Measurements from ENCODE around the gene GRM8.

GRM8 gene

GRCh38 chr7:127114742-127115265, 137.9 kb downstream of the GRM8 start:
- no peak overlapping the region for H3K27ac ChIP-seq
- TF ChIP-seq CTCF (conservative IDR thresholded peaks at IDR 0.05), result no peak
- TF ChIP-seq ZFX (IDR thresholded peaks at IDR 0.05), result no peak

DNA sequence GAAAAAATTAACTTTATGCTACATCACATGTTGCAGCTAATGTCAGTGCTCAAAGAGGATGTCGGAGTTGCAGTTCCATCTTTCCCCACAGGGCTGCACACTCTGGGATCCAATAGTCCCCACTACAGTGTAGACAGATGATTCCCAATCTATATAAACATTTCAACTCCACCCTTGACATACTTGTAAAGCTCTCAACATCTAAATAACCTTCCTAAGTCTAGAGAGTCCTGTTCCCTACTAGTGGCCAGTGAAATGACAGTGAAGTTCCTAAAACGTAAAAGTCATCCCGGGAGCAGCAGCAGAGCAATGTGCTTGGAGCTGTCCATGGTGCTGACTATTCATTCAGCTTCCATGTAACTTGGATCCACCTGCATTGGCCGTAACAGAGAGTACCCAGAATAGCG, 145.1 kb downstream of the GRM8 start:
- H3K27ac ChIP-seq, result no peak overlapping the region
- TF ChIP-seq ZFX (IDR thresholded peaks at IDR 0.05) (no peak), CTCF (conservative IDR thresholded peaks at IDR 0.05) (peak; percentile 90)

DNA sequence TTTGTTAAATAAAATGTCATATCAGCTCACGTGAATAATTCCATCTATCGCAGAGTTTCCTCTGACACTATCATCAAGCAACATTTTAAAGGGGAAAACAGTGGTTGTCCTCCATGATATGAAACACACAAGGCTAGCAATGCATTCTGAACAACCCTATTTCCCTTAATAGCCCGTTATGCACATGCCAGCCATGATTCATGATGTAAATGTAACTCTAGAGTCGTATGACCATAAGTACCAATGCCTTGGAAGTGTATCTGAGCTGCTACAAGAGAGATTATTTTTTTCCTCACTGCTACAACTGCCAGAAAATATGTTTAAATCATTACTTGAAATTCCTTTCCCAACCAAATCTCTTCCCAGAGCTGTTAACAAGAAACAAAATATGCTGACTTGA, 159.4 kb downstream of the GRM8 start:
- TF ChIP-seq ZFX (IDR thresholded peaks at IDR 0.05) (no peak), CTCF (conservative IDR thresholded peaks at IDR 0.05) (no peak)

GRCh38 chr7:127091620-127092019, 161.1 kb downstream of the GRM8 start:
- H3K27ac ChIP-seq, result no peak overlapping the region
- TF ChIP-seq CTCF (conservative IDR thresholded peaks at IDR 0.05) (no peak), ZFX (IDR thresholded peaks at IDR 0.05) (no peak)

More for the DNA sequence above, 159.4 kb downstream of the GRM8 start:
- no peak overlapping the region for H3K27ac ChIP-seq

GRCh38 chr7:127089146-127089545, 163.6 kb downstream of the GRM8 start:
- H3K27ac ChIP-seq, result no peak overlapping the region
- TF ChIP-seq CTCF (conservative IDR thresholded peaks at IDR 0.05), result no peak
- TF ChIP-seq ZFX (IDR thresholded peaks at IDR 0.05), result no peak

- no peak overlapping the region for H3K27ac ChIP-seq
- TF ChIP-seq ZFX (IDR thresholded peaks at IDR 0.05) (no peak), CTCF (conservative IDR thresholded peaks at IDR 0.05) (no peak)
Observed at GRCh38 chr7:127081539-127081938, 171.2 kb downstream of the GRM8 start.

- H3K27ac ChIP-seq, result no peak overlapping the region
- TF ChIP-seq CTCF (conservative IDR thresholded peaks at IDR 0.05), result no peak
- no peak for TF ChIP-seq ZFX (IDR thresholded peaks at IDR 0.05)
Observed at GRCh38 chr7:127080576-127080975, 172.2 kb downstream of the GRM8 start.
